Measurements from ENCODE around the gene TENM4. TPM values are rescaled to one million over a fixed set of nuclear protein-coding genes. Genes with fewer than 3 reads are reported as not detected.
A peak's percentile ranks its signal among the peaks of the same experiment; 100 is the strongest.

Gene TENM4
- total RNA-seq, 4 donors from 2014 or later: 2.3 to 18.9 (median 4.5) TPM

GRCh38 chr11:79101656-79102055, 339.2 kb downstream of the TENM4 start:
- TF ChIP-seq, protein P1, sequence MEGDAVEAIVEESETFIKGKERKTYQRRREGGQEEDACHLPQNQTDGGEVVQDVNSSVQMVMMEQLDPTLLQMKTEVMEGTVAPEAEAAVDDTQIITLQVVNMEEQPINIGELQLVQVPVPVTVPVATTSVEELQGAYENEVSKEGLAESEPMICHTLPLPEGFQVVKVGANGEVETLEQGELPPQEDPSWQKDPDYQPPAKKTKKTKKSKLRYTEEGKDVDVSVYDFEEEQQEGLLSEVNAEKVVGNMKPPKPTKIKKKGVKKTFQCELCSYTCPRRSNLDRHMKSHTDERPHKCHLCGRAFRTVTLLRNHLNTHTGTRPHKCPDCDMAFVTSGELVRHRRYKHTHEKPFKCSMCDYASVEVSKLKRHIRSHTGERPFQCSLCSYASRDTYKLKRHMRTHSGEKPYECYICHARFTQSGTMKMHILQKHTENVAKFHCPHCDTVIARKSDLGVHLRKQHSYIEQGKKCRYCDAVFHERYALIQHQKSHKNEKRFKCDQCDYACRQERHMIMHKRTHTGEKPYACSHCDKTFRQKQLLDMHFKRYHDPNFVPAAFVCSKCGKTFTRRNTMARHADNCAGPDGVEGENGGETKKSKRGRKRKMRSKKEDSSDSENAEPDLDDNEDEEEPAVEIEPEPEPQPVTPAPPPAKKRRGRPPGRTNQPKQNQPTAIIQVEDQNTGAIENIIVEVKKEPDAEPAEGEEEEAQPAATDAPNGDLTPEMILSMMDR (IDR thresholded peaks at IDR 0.05): no peak
- ATAC-seq (ENCODE audit: low FRiP score) (no peak), DNase-seq (ENCODE audit: low spot score) (no peak)

- ATAC-seq (ENCODE audit: low FRiP score): peak; percentile 57
- TF ChIP-seq, protein P1 (IDR thresholded peaks at IDR 0.05): peak in 1 of 3 donors; percentile 28
- DNase-seq (ENCODE audit: low spot score): no peak
Observed at GRCh38 chr11:79100093-79100910, 340.5 kb downstream of the TENM4 start.

- TF ChIP-seq, protein P1 (IDR thresholded peaks at IDR 0.05): no peak
- no peak for DNase-seq (ENCODE audit: low spot score)
- no peak for ATAC-seq (ENCODE audit: low FRiP score)
Observed at GRCh38 chr11:79098146-79098545, 342.7 kb downstream of the TENM4 start.

- ATAC-seq (ENCODE audit: low FRiP score) (peak; percentile 48), DNase-seq (ENCODE audit: low spot score) (no peak)
- TF ChIP-seq, protein P1 (IDR thresholded peaks at IDR 0.05): no peak
Observed at GRCh38 chr11:79097246-79097875, 343.5 kb downstream of the TENM4 start.

- DNase-seq (ENCODE audit: low spot score): no peak
- no peak for ATAC-seq (ENCODE audit: low FRiP score)
Observed at GRCh38 chr11:79095424-79095823, 345.4 kb downstream of the TENM4 start.

GRCh38 chr11:79094616-79095015, 346.2 kb downstream of the TENM4 start:
- DNase-seq (ENCODE audit: low spot score): no peak
- TF ChIP-seq, protein P1 (IDR thresholded peaks at IDR 0.05): no peak
- no peak for ATAC-seq (ENCODE audit: low FRiP score)

More at GRCh38 chr11:79095424-79095823, 345.4 kb downstream of the TENM4 start:
- TF ChIP-seq, protein P1 (IDR thresholded peaks at IDR 0.05): no peak

Measured in omental fat pad (tissue), 4 donors.